ENCODE measurements around the gene PARVA.
"Not testable (repeated sequence)": the region's sequence is repeated elsewhere in the genome, so short reads cannot be mapped to it uniquely, and the experiment has no call there.

PARVA gene

GRCh38 chr11:12377106-12377823, at the start of gene PARVA:
PARVA (plus strand) TSS chr11:12377571; CDS start chr11:12377648, 77 bp downstream.
- DNase-seq: no peak

- DNase-seq: no peak
These were observed 48.2 kb upstream of the PARVA start for GRCh38 chr11:12329169-12329568.

- no peak for DNase-seq
These were observed 47.6 kb upstream of the PARVA start for GRCh38 chr11:12329797-12330196.

- no peak for DNase-seq
These were observed 46.7 kb upstream of the PARVA start for GRCh38 chr11:12330485-12331231.

- DNase-seq: peak; percentile 62 to 65
These were observed 46.0 kb upstream of the PARVA start for GRCh38 chr11:12331239-12331874.

GRCh38 chr11:12343526-12343925, 33.8 kb upstream of the PARVA start:
- DNase-seq: no peak

- no peak for DNase-seq
These were observed 23.8 kb upstream of the PARVA start for GRCh38 chr11:12353534-12353933.

- DNase-seq: no peak
These were observed 22.4 kb upstream of the PARVA start for GRCh38 chr11:12354750-12355545.

- no peak for DNase-seq
These were observed 20.3 kb upstream of the PARVA start for GRCh38 chr11:12356944-12357655.

- DNase-seq: not testable (repeated sequence)
These were observed 19.7 kb upstream of the PARVA start for GRCh38 chr11:12357697-12358096.

GRCh38 chr11:12358302-12359188, 18.8 kb upstream of the PARVA start:
- DNase-seq: no peak

GRCh38 chr11:12359761-12360160, 17.6 kb upstream of the PARVA start:
- no peak for DNase-seq

- DNase-seq: no peak
These were observed 15.7 kb upstream of the PARVA start for GRCh38 chr11:12361682-12362081.

GRCh38 chr11:12362857-12363256, 14.5 kb upstream of the PARVA start:
- no peak for DNase-seq

GRCh38 chr11:12363373-12363772, 14.0 kb upstream of the PARVA start:
- DNase-seq: no peak

- DNase-seq: peak; percentile 22 to 49
These were observed 11.3 kb upstream of the PARVA start for GRCh38 chr11:12365965-12366575.

- not testable (repeated sequence) for DNase-seq
These were observed 10.3 kb upstream of the PARVA start for GRCh38 chr11:12367057-12367456.

- DNase-seq: no peak
These were observed 5.3 kb upstream of the PARVA start for GRCh38 chr11:12372111-12372510.

GRCh38 chr11:12375720-12376119, 1.7 kb upstream of the PARVA start:
- no peak for DNase-seq

- no peak for DNase-seq
These were observed 901 bp upstream of the PARVA start for GRCh38 chr11:12376259-12377081.

Measured in stimulated activated CD4-positive, alpha-beta T cell treated with anti-CD3 and anti-CD28 coated beads, Interleukin-4, amount 100 ng/mL, for 4 hours (primary cell).